K562 (cell line): ENCODE results near the gene ANKRD30A. TPM values are rescaled to one million over a fixed set of nuclear protein-coding genes. Genes with fewer than 3 reads are reported as not detected.
"Not testable (repeated sequence)": the region's sequence is repeated elsewhere in the genome, so short reads cannot be mapped to it uniquely, and the experiment has no call there.

Source experiments
- ATAC-seq: fragments of 200-7000 bp; cut with Tn5 transposase; 3 replicates; pipeline ENCODE4 v1.9.1; 2020; ENCODE audit warnings: moderate library complexity
- BruUV-seq: library from RNA; stranded (reverse); fragments of 400-500 nt; replicated peaks from 2 replicates; lab custom pipeline; 2021; lab: Mats Ljungman, UMichigan
- CTCF ChIA-PET: fragments of 300-600 bp; formaldehyde crosslinking; extraction: SDS; loops from one replicate; lab custom pipeline; 2021; ENCODE audit warnings: low intra/inter-chr PET ratio; lab: Yijun Ruan, JAX
- POLR2A ChIA-PET: fragments of 300-600, 350-650 bp; sonication (Branson Sonifier 250); formaldehyde crosslinking; extraction: SDS; loops from one replicate; lab custom pipeline; 2021; ENCODE audit warnings: antibody characterized with exemption, inconsistent platforms; lab: Yijun Ruan, JAX
- DNase-seq, 4 experiments: peaks; one replicate each; pipeline versions ENCODE4 v3.0.0 to v3.0.0-alpha.2; 2011 to 2018; ENCODE audit warnings: low spot score in 3 of 4, mixed read lengths in 3 of 4; ENCODE audit errors: extremely low read depth in 1 of 4
- FAIRE-seq: peaks from 2 replicates; lab custom pipeline; 2011; peaks lifted over from hg19 to GRCh38; lab: Jason Lieb, UNC
- H2AFZ ChIP-seq: 2 replicates; pipeline ENCODE4 v1.6.0; 2011; ENCODE audit warnings: low read depth, low read length, control low read depth, inconsistent platforms
- H3K27ac ChIP-seq: fragments of 200-600 bp; 3 replicates; pipeline ENCODE4 v1.8.0; 2011; ENCODE audit warnings: low read depth, mild to moderate bottlenecking, control low read depth, inconsistent platforms, low read length, moderate library complexity, mixed read lengths; ENCODE audit errors: extremely low read depth
- H3K27me3 ChIP-seq, 2 experiments: fragments of 300-600 bp in 1 of 2; 2 replicates in 1 of 2; 3 replicates in 1 of 2; pipeline versions ENCODE4 v1.6.0 to v1.8.0; 2011; ENCODE audit warnings: inconsistent platforms in 2 of 2, low read length in 2 of 2, mild to moderate bottlenecking in 1 of 2, mixed read lengths in 1 of 2, moderate library complexity in 1 of 2; ENCODE audit not compliant: control insufficient read depth in 2 of 2, insufficient read depth in 2 of 2
- H3K36me3 ChIP-seq: fragments of 300-600 bp; 3 replicates; pipeline ENCODE4 v1.8.0; 2011; ENCODE audit warnings: mild to moderate bottlenecking, low read length, inconsistent platforms; ENCODE audit not compliant: control insufficient read depth, insufficient read depth
- H3K4me1 ChIP-seq, 2 experiments: fragments of 200-600 bp in 1 of 2; replicated peaks in 1 of 2; 2 replicates in 1 of 2; 3 replicates in 1 of 2; pipeline versions ENCODE4 v1.5.1 to v1.8.0; 2011; ENCODE audit warnings: inconsistent platforms in 2 of 2, low read length in 2 of 2, mild to moderate bottlenecking in 1 of 2, mixed read lengths in 1 of 2, moderate library complexity in 1 of 2; ENCODE audit not compliant: control insufficient read depth in 2 of 2, insufficient read depth in 2 of 2
- H3K4me2 ChIP-seq: 2 replicates; pipeline ENCODE4 v1.6.1; 2011; ENCODE audit warnings: low read length, control low read depth, inconsistent platforms, mixed read lengths; ENCODE audit not compliant: insufficient read depth
- H3K4me3 ChIP-seq: fragments of 200-600 bp; sonication (generic), shearing (Covaris generic); 2 replicates; pipeline ENCODE4 v1.5.1; 2016; ENCODE audit warnings: control low read depth, inconsistent platforms
- H3K79me2 ChIP-seq: fragments of 200-600 bp; 3 replicates; pipeline ENCODE4 v1.8.0; 2011; ENCODE audit warnings: low read length, inconsistent platforms; ENCODE audit not compliant: control insufficient read depth, insufficient read depth
- H3K9ac ChIP-seq, 2 experiments: 2 replicates each; pipeline versions ENCODE4 v1.6.0 to v1.6.1; 2011; ENCODE audit warnings: low read depth in 2 of 2, low read length in 2 of 2, control low read depth in 1 of 2, inconsistent platforms in 1 of 2, mild to moderate bottlenecking in 1 of 2, mixed read lengths in 1 of 2; ENCODE audit not compliant: insufficient read depth in 1 of 2
- H3K9me1 ChIP-seq: one replicate; pipeline ENCODE4 v1.6.0; 2011; ENCODE audit warnings: inconsistent platforms, mild to moderate bottlenecking, low read length, moderate library complexity; ENCODE audit not compliant: control insufficient read depth, insufficient read depth
- H3K9me3 ChIP-seq: replicated peaks from 2 replicates; pipeline ENCODE4 v1.5.1; 2011; ENCODE audit warnings: low read depth, low read length, inconsistent platforms; ENCODE audit not compliant: control insufficient read depth, insufficient read depth
- H4K20me1 ChIP-seq: replicated peaks from 2 replicates; pipeline ENCODE4 v1.6.1; 2011; ENCODE audit warnings: low read length, inconsistent platforms, mixed read lengths; ENCODE audit not compliant: control insufficient read depth, insufficient read depth
- ATF1 ChIP-seq, 2 experiments: fragments of 450-650 bp in 1 of 2; IDR thresholded peaks; 2 replicates each; pipeline ENCODE4 v1.6.1; 2016; ENCODE audit warnings: missing compliant biosample characterization in 1 of 2, missing genetic modification characterization in 1 of 2
- BRD4 ChIP-seq: fragments of 200-600 bp; sonication (generic); IDR thresholded peaks from 2 replicates; pipeline ENCODE4 v1.6.1; 2017; ENCODE audit warnings: inconsistent platforms
- DPF2 ChIP-seq: fragments of 450-650 bp; IDR thresholded peaks from 2 replicates; pipeline ENCODE4 v1.6.1; 2016
- EGR1 ChIP-seq: fragments of 450-650 bp; conservative IDR thresholded peaks from 2 replicates; pipeline ENCODE4 v1.6.1; 2017; ENCODE audit warnings: mild to moderate bottlenecking
- EWSR1 ChIP-seq: fragments of 450-650 bp; IDR thresholded peaks from 2 replicates; pipeline ENCODE4 v1.6.1; 2018; ENCODE audit warnings: borderline replicate concordance, mild to moderate bottlenecking, low read depth, moderate library complexity; ENCODE audit not compliant: partially characterized antibody
- HDAC8 ChIP-seq: fragments of 450-650 bp; IDR thresholded peaks from 2 replicates; pipeline ENCODE4 v1.6.1; 2016; ENCODE audit warnings: mild to moderate bottlenecking, missing genetic modification characterization, moderate library complexity, missing compliant biosample characterization
- HNRNPUL1 ChIP-seq: fragments of 200-400 bp; formaldehyde crosslinking; IDR thresholded peaks from 2 replicates; pipeline ENCODE4 v1.6.1; 2017; ENCODE audit warnings: low read length
- MLLT1 ChIP-seq, 2 experiments: fragments of 450-650 bp; IDR thresholded peaks; 2 replicates each; pipeline ENCODE4 v1.6.1; 2016
- POLR3A ChIP-seq: IDR thresholded peaks from 2 replicates; pipeline ENCODE4 v1.6.1; 2011; ENCODE audit warnings: borderline replicate concordance, mild to moderate bottlenecking, moderate library complexity; ENCODE audit not compliant: insufficient read length, insufficient read depth; ENCODE audit errors: extremely low read depth
- RBM22 ChIP-seq: fragments of 200-400 bp; formaldehyde crosslinking; IDR thresholded peaks from 2 replicates; pipeline ENCODE4 v1.6.1; 2018; ENCODE audit warnings: low read length, low read depth; ENCODE audit not compliant: poor library complexity, severe bottlenecking
- STAT5A ChIP-seq: IDR thresholded peaks from 2 replicates; pipeline ENCODE4 v1.6.1; 2012; ENCODE audit warnings: low read length, inconsistent platforms, borderline replicate concordance
- SUPT5H ChIP-seq: fragments of 450-650 bp; IDR thresholded peaks from 2 replicates; pipeline ENCODE4 v1.6.1; 2016
- ZNF143 ChIP-seq: sonication (generic); formaldehyde crosslinking; IDR thresholded peaks from 2 replicates; pipeline ENCODE4 v1.9.0; 2022; ENCODE audit warnings: mild to moderate bottlenecking, missing genetic modification reagents
- ZNF583 ChIP-seq: fragments of 250-450 bp; sonication (Bioruptor Pico); IDR thresholded peaks from 2 replicates; pipeline ENCODE4 v1.4.0; 2020
- WGBS: fragments of 100-300 bp; shearing (Covaris generic); methylation state at CpG from one replicate; pipeline ENCODE4 v1.1.6; 2016; ENCODE audit warnings: low coverage, mixed read lengths; ENCODE audit not compliant: insufficient coverage; ENCODE audit errors: missing lambda C conversion rate; 5-methylcytosine and 5-hydroxymethylcytosine counted together
- in situ Hi-C: fragments of 300-500 bp; cut with MboI; formaldehyde crosslinking; loops from 4 replicates; pipeline ENCODE4 v1.15.0; 2018; ENCODE audit warnings: inconsistent platforms, mixed read lengths
- intact Hi-C: fragments of 100-400 bp; cut with micrococcal nuclease; formaldehyde crosslinking; loops from 2 replicates; pipeline ENCODE4 v1.14.2; 2022
- polyA plus RNA-seq, 8 experiments: library from polyadenylated mRNA; depleted of rRNA in 4 of 8; stranded (reverse) in 5 of 8; unstranded in 3 of 8; fragments of >200 nt; fragmentation: Nextera tagmentation in 2 of 8; fragmentation: Illumina TruSeq in 1 of 8; extraction: Ambion mirVana in 2 of 8; extraction: Trizol in 1 of 8; gene quantifications; 2 replicates each; pipeline versions ENCODE4 v1.2.1 to v1.2.3, GENCODE V29; 2011 to 2014; ENCODE audit warnings: inconsistent platforms in 1 of 8, missing spikeins in 1 of 8
- total RNA-seq, 7 experiments: library from RNA; depleted of rRNA in 6 of 7; stranded (reverse); fragments of >200 nt in 6 of 7; fragmentation: Illumina TruSeq in 2 of 7; extraction: Trizol in 2 of 7; gene quantifications; 2 replicates each; pipeline versions ENCODE4 v1.2.1 to v1.2.3, GENCODE V29; 2011 to 2021; ENCODE audit warnings: low replicate concordance in 1 of 7

Gene ANKRD30A
- total and polyA plus RNA-seq, 9 of the 15 experiments (the other 6 are each of a cell fraction or from before 2014, with no cell fraction given) = 0.04 to 0.09 (median 0.07) TPM; not detected in 6

- no peak for DNase-seq
- H3K4me1 ChIP-seq = no peaks in the 10 kb centered on the region
- no peaks in the 10 kb centered on the region for H3K9me1 ChIP-seq
- H3K36me3 ChIP-seq = no peaks in the 10 kb centered on the region
- H3K4me3 ChIP-seq = no peak overlapping the region
- BruUV-seq = no TSS peak
- TF ChIP-seq MLLT1 (IDR thresholded peaks at IDR 0.05) = no peak
- no peak for TF ChIP-seq ATF1 (CRISPR knock-in tag; IDR thresholded peaks at IDR 0.05)
- no peak for TF ChIP-seq ATF1 (tag; IDR thresholded peaks at IDR 0.05)
- TF ChIP-seq DPF2 = no peak
- no peak for TF ChIP-seq HNRNPUL1
- TF ChIP-seq ZNF143 (CRISPR knock-in tag) = no peak
- no peak for TF ChIP-seq ZNF583 (CRISPR knock-in tag)
- TF ChIP-seq HDAC8 (tag) = no peak
- no peak for TF ChIP-seq BRD4
- TF ChIP-seq RBM22 = no peak
- no peak for TF ChIP-seq EGR1
- TF ChIP-seq SUPT5H = no peak
- TF ChIP-seq STAT5A = no peak
- no peak for TF ChIP-seq EWSR1
- no peak for TF ChIP-seq POLR3A
- no peak overlapping the region for H3K9ac ChIP-seq
- H3K9me3 ChIP-seq = no peaks in the 10 kb centered on the region
- H3K4me2 ChIP-seq = no peak overlapping the region
- WGBS = 3% methylated on average over 5 of the region's 5 CpGs
- no peaks in the 10 kb centered on the region for H3K27me3 ChIP-seq
- ChIA-PET POLR2A (no interaction called here), CTCF (no interaction called here)
- ATAC-seq = no peak
- H4K20me1 ChIP-seq = no peaks in the 10 kb centered on the region
- FAIRE-seq = no peak
- in situ Hi-C loops (no loop called here), intact Hi-C loops (no loop called here)
- no peak overlapping the region for H3K27ac ChIP-seq
- no peaks in the 10 kb centered on the region for H3K79me2 ChIP-seq
- no peak overlapping the region for H2AFZ ChIP-seq
Observed at GRCh38 chr10:37146443-37146842, 21.0 kb downstream of the ANKRD30A start.

GRCh38 chr10:37162430-37162829, 37.0 kb downstream of the ANKRD30A start:
- H3K9me1 ChIP-seq, H3K27ac ChIP-seq, H3K4me1 ChIP-seq, DNase-seq, H3K79me2 ChIP-seq, CTCF ChIA-PET, H3K4me3 ChIP-seq, H2AFZ ChIP-seq, intact Hi-C loops, POLR2A ChIA-PET, in situ Hi-C loops, H3K27me3 ChIP-seq, H4K20me1 ChIP-seq, ATAC-seq, H3K4me2 ChIP-seq, H3K9ac ChIP-seq, BruUV-seq, FAIRE-seq, H3K36me3 ChIP-seq, H3K9me3 ChIP-seq: not testable (repeated sequence)
- 2% methylated on average over 3 of the region's 4 CpGs for WGBS
